ENCODE measurements around the gene MARCHF10.

GRCh38 chr17:62757500-62757951 is 50.6 kb downstream of the MARCHF10 start:
- TF ChIP-seq, protein P1, sequence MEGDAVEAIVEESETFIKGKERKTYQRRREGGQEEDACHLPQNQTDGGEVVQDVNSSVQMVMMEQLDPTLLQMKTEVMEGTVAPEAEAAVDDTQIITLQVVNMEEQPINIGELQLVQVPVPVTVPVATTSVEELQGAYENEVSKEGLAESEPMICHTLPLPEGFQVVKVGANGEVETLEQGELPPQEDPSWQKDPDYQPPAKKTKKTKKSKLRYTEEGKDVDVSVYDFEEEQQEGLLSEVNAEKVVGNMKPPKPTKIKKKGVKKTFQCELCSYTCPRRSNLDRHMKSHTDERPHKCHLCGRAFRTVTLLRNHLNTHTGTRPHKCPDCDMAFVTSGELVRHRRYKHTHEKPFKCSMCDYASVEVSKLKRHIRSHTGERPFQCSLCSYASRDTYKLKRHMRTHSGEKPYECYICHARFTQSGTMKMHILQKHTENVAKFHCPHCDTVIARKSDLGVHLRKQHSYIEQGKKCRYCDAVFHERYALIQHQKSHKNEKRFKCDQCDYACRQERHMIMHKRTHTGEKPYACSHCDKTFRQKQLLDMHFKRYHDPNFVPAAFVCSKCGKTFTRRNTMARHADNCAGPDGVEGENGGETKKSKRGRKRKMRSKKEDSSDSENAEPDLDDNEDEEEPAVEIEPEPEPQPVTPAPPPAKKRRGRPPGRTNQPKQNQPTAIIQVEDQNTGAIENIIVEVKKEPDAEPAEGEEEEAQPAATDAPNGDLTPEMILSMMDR (IDR thresholded peaks at IDR 0.05) = no peak
- no peak for TF ChIP-seq POLR2AphosphoS5 (IDR thresholded peaks at IDR 0.05)
- TF ChIP-seq POLR2A (IDR thresholded peaks at IDR 0.05) = no peak
- TF ChIP-seq EP300 (IDR thresholded peaks at IDR 0.05) = no peak
